HepG2 (cell line): ENCODE measurements around the gene APBB3. TPM values are rescaled to one million over a fixed set of nuclear protein-coding genes. Genes with fewer than 3 reads are reported as not detected.

Experiments
- ATAC-seq: fragments of 200-7000 bp; cut with Tn5 transposase; 3 replicates; pipeline ENCODE4 v1.9.1; 2020; ENCODE audit warnings: mild to moderate bottlenecking, moderate library complexity
- BruUV-seq: library from RNA; stranded (reverse); fragments of 400-500 nt; replicated peaks from 2 replicates; lab custom pipeline; 2021; lab: Mats Ljungman, UMichigan
- CTCF ChIA-PET: fragments of 300-600 bp; formaldehyde crosslinking; extraction: SDS; loops from one replicate; lab custom pipeline; 2021; ENCODE audit warnings: low total read pairs, inconsistent platforms, low intra/inter-chr PET ratio; lab: Yijun Ruan, JAX
- POLR2A ChIA-PET: fragments of 350-600 bp; sonication (Branson Sonifier 250); formaldehyde crosslinking; loops from one replicate; lab custom pipeline; 2020; ENCODE audit warnings: antibody characterized with exemption, inconsistent platforms; lab: Yijun Ruan, JAX
- DNase-seq: peaks from one replicate; pipeline ENCODE4 v3.0.0-alpha.2; 2015; ENCODE audit warnings: low spot score
- FAIRE-seq: peaks from 3 replicates; lab custom pipeline; 2011; peaks lifted over from hg19 to GRCh38; lab: Jason Lieb, UNC
- H2AFZ ChIP-seq: one replicate; pipeline ENCODE4 v1.6.1; 2011; ENCODE audit warnings: low read length, inconsistent platforms
- H3K27ac ChIP-seq: fragments of 300-600 bp; 3 replicates; pipeline ENCODE4 v1.8.0; 2011; ENCODE audit warnings: mixed run types, mild to moderate bottlenecking, mixed read lengths, low read length, inconsistent platforms; ENCODE audit not compliant: insufficient read depth; ENCODE audit errors: extremely low read length
- H3K27me3 ChIP-seq, 2 experiments: fragments of 200-600 bp in 1 of 2; 2 replicates in 1 of 2; 3 replicates in 1 of 2; pipeline versions ENCODE4 v1.6.0 to v1.8.0; 2011; ENCODE audit warnings: low read length in 2 of 2, mild to moderate bottlenecking in 2 of 2, moderate library complexity in 2 of 2, inconsistent platforms in 1 of 2; ENCODE audit not compliant: insufficient read depth in 2 of 2, control insufficient read depth in 1 of 2
- H3K36me3 ChIP-seq, 2 experiments: fragments of 200-600 bp in 1 of 2; replicated peaks in 1 of 2; 2 replicates in 1 of 2; 3 replicates in 1 of 2; pipeline versions ENCODE4 v1.5.1 to v1.8.0; 2011; ENCODE audit warnings: low read length in 2 of 2, inconsistent platforms in 1 of 2; ENCODE audit not compliant: insufficient read depth in 2 of 2, control insufficient read depth in 1 of 2
- H3K4me1 ChIP-seq: 2 replicates; pipeline ENCODE4 v1.5.1; 2012; ENCODE audit warnings: low read length, inconsistent platforms; ENCODE audit not compliant: insufficient read depth
- H3K4me2 ChIP-seq: 2 replicates; pipeline ENCODE4 v1.6.0; 2011; ENCODE audit warnings: low read depth, low read length, inconsistent platforms
- H3K4me3 ChIP-seq, 3 experiments: fragments of 200-600 bp in 1 of 3; sonication (generic), shearing (Covaris generic) in 1 of 3; replicated peaks in 1 of 3; 2 replicates each; pipeline ENCODE4 v1.5.1; 2011 to 2016; ENCODE audit warnings: low read length in 3 of 3, inconsistent platforms in 2 of 3, low read depth in 2 of 3, mild to moderate bottlenecking in 2 of 3, control low read depth in 1 of 3, mixed read lengths in 1 of 3; ENCODE audit not compliant: insufficient read depth in 1 of 3
- H3K79me2 ChIP-seq: one replicate; pipeline ENCODE4 v1.6.1; 2011; ENCODE audit warnings: low read length, inconsistent platforms; ENCODE audit not compliant: insufficient read depth
- H3K9ac ChIP-seq: 2 replicates; pipeline ENCODE4 v1.6.0; 2011; ENCODE audit warnings: mild to moderate bottlenecking, low read depth, low read length, inconsistent platforms; ENCODE audit not compliant: insufficient read depth
- H3K9me3 ChIP-seq: 2 replicates; pipeline ENCODE4 v1.5.1; 2012; ENCODE audit warnings: mild to moderate bottlenecking, low read length
- H4K20me1 ChIP-seq: 2 replicates; pipeline ENCODE4 v1.6.0; 2011; ENCODE audit warnings: inconsistent platforms, mild to moderate bottlenecking, low read length, moderate library complexity; ENCODE audit not compliant: insufficient read depth
- NFKBIZ ChIP-seq: IDR thresholded peaks from 2 replicates; pipeline ENCODE4 v1.6.1; 2018; ENCODE audit warnings: missing genetic modification reagents, missing compliant biosample characterization
- POLR2G ChIP-seq: fragments of 200-400 bp; formaldehyde crosslinking; IDR thresholded peaks from 2 replicates; pipeline ENCODE4 v1.6.1; 2018; ENCODE audit warnings: mild to moderate bottlenecking, low read depth, low read length, moderate library complexity
- RBM22 ChIP-seq: fragments of 200-400 bp; formaldehyde crosslinking; optimal IDR thresholded peaks from 2 replicates; pipeline ENCODE3; 2017; ENCODE audit warnings: mild to moderate bottlenecking, low read length, moderate library complexity
- ZFP41 ChIP-seq: sonication (generic); formaldehyde crosslinking; IDR thresholded peaks from 2 replicates; pipeline ENCODE4 v1.4.0; 2020; ENCODE audit warnings: mild to moderate bottlenecking, missing genetic modification reagents, borderline replicate concordance
- ZFY ChIP-seq: sonication (generic); formaldehyde crosslinking; IDR thresholded peaks from 2 replicates; pipeline ENCODE4 v1.4.0; 2020; ENCODE audit warnings: missing genetic modification reagents
- ZNF124 ChIP-seq: sonication (generic); formaldehyde crosslinking; IDR thresholded peaks from 2 replicates; pipeline ENCODE4 v1.4.0; 2020; ENCODE audit warnings: missing genetic modification reagents
- ZNF367 ChIP-seq: sonication (generic); formaldehyde crosslinking; IDR thresholded peaks from 2 replicates; pipeline ENCODE4 v1.4.0; 2020; ENCODE audit warnings: missing genetic modification reagents, borderline replicate concordance
- WGBS: methylation state at CpG from one replicate; pipeline ENCODE4 v1.1.6; 2017; ENCODE audit warnings: low lambda C conversion rate; 5-methylcytosine and 5-hydroxymethylcytosine counted together
- in situ Hi-C: cut with HindIII; loops from 2 replicates; pipeline ENCODE4 v1.10.0; 2017; ENCODE audit warnings: low pct_unique_long_range_greater_than_20kb; ENCODE audit not compliant: extremely low pct_ligation_motif_present
- intact Hi-C: fragments of 100-400 bp; cut with micrococcal nuclease; formaldehyde crosslinking; loops from one replicate; pipeline ENCODE4 v1.10.0; 2022; ENCODE audit not compliant: unreplicated experiment
- polyA plus RNA-seq, 8 experiments: library from polyadenylated mRNA; depleted of rRNA in 3 of 8; stranded (reverse) in 7 of 8; unstranded in 1 of 8; fragments of >200 nt; fragmentation: Illumina TruSeq in 4 of 8; extraction: Trizol in 4 of 8; gene quantifications; 2 replicates each; pipeline versions ENCODE4 v1.2.1 to v1.2.3, GENCODE V29; 2011 to 2016; ENCODE audit warnings: low read depth in 4 of 8, missing spikeins in 1 of 8, mixed read lengths in 1 of 8; ENCODE audit not compliant: insufficient read depth in 1 of 8
- total RNA-seq, 5 experiments: library from RNA; depleted of rRNA; stranded (reverse); fragments of >200 nt; fragmentation: Illumina TruSeq; extraction: Trizol; gene quantifications; 2 replicates each; pipeline ENCODE4 v1.2.3, GENCODE V29; 2016; ENCODE audit warnings: low read depth in 1 of 5
- TF ChIP-seq, protein P1 (sequence below): sonication (generic); formaldehyde crosslinking; IDR thresholded peaks from 2 replicates; pipeline ENCODE4 v1.8.0; 2022; ENCODE audit warnings: missing genetic modification reagents, low read depth, mild to moderate bottlenecking, borderline replicate concordance

APBB3 gene
- total and polyA plus RNA-seq, 2 of the 13 experiments (the other 11 are each of a cell fraction or from before 2014, with no cell fraction given), result 0.38 to 0.78 TPM

DNA sequence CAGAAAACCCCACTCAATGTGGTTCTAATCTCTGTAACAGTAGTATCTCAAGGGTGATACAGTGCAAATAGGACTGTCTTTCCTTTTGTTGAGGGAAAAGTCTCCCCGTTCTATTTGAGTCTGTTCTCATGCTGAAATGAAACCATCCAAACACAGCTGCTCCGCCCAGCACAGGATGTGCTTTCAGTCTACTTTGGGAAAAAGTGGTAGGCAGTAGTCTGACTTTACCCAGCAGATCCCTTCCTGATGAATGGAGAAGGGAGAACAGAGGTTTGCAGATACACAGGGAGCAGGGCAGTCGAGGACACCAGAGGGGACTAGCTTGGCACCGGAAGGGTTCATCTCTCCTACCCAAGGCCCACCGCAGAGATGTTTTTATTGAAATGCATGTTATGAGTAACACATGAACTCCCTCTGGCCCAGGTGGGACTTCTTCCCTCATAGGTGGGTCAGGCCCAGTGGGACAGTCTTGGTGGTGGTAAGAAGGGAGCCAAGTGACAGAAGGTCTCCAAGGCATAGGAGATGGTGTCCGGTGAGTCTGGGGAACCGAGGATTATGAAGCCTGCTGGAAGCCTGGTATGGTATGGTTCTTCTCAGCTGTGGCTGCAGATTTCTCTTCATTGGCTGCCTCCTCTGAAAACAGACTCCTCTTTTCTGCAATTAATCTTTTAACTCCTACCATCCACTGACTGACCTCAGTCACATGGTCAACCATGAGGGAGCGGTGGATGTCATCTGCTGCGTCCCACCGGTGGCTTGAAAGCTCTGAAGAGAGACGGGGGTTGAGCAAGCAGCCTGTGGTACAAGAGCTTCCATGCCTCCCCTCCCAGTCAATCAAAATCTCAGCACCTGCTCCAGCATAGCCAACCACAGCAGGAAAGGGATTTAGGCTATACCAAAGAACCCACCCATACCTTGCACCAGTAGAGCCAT, 14.0 kb downstream of the APBB3 start (continued):
- TF ChIP-seq ZNF367 (CRISPR knock-in tag) (no peak), NFKBIZ (CRISPR knock-in tag) (no peak)
- TF ChIP-seq, protein P1, sequence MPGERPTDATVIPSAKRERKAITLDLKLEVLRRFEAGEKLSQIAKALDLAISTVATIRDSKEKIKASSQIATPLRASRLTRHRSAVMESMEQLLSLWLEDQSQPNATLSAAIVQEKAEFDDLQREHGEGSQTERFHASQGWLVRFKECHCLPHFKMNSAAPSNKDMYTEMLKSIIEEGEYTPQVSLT (CRISPR knock-in tag), result no peak

DNA sequence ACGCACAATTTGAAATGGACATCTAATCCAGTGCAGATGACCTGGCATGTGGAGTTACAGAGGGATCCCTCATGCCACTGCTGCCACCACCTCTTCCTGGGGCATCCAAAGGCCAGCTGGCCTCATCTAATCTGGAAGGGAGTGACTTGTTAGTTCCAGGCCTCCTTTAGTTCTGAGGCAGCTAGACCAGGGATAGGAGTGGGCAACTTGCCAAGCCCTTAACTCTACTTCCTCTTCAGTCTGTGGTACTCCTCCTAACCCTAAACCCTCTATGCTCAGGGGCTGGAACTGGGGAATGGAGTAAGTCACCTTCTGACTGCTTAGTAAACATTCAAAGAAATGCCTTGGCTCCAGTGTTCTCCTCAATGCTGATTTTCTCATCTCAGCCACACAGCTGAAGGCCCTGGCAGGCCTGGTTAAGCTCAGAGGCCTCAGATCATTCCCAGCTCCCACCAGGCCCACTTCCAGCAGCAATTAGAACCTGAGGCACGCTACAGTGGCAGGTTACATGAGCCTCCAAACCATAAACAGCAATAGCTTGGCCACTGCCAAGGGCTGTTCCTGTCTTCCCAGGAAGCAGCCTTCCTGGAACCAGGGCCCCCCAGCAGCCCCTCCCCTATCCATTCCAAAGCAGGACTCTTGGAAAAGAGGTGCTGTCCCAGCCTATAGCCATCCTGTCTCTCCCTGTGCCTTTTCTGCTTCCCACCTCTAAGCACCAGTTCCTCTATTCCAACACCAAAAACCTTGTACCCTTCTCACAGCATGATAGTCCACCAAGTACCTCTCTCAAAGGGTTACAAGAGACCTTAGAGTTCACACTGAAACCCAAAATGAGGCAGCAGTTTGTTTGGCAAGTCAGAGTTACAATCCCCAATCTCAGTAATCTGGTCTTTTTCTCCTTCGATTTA, 14.9 kb downstream of the APBB3 start:
- no peak overlapping the region for H2AFZ ChIP-seq
- BruUV-seq, result no TSS peak
- H3K4me3 ChIP-seq, result no peak overlapping the region
- peaks cover 14% of the 10 kb centered on the region for H3K79me2 ChIP-seq
- no peak for DNase-seq
- H3K27ac ChIP-seq, result no peak overlapping the region
- H3K27me3 ChIP-seq, result no peaks in the 10 kb centered on the region
- POLR2A ChIA-PET, result interaction anchor here (1.6 to 4.5 kb wide), 2 partner anchors 9 to 170 kb away, joined by 6 to 70 read pairs; partner anchors contain the start of gene SRA1
- peaks cover 35% of the 10 kb centered on the region for H3K4me1 ChIP-seq
- H4K20me1 ChIP-seq, result no peaks in the 10 kb centered on the region; the same call in none of the 2 replicates
- intact Hi-C loops, result loop anchor here (5.0 kb wide), 1 partner anchor 178 kb away; no protein-coding TSS in a partner anchor
- H3K9ac ChIP-seq, result no peak overlapping the region
- WGBS, result 100% methylated on average over 2 of the region's 3 CpGs
- no peak overlapping the region for H3K4me2 ChIP-seq
- TF ChIP-seq RBM22 (peak; percentile 70), ZNF124 (CRISPR knock-in tag) (no peak), ZFP41 (CRISPR knock-in tag) (no peak), POLR2G (peak; percentile 16; the same call in 1 of the 2 replicates), ZFY (CRISPR knock-in tag) (0 out of 2 replicates have a peak, but pooled peaks have one; percentile 16)
- TF ChIP-seq, all 625 proteins: peak for 3
- Histone ChIP-seq H3K9me3 (no peaks in the 10 kb centered on the region), H3K36me3 (peaks cover 12 to 46% of the 10 kb centered on the region in 2 experiments)
- in situ Hi-C loops, result no loop called here
- FAIRE-seq (no peak), ATAC-seq (no peak)
- CTCF ChIA-PET, result no interaction called here
